Keratinocyte (primary cell): ENCODE data around the gene IREB2. TPM values are rescaled to one million over a fixed set of nuclear protein-coding genes. Genes with fewer than 3 reads are reported as not detected.

ENCODE experiments used
- DNase-seq: peaks from one replicate; pipeline ENCODE4 v3.0.0-alpha.2; 2011; ENCODE audit warnings: low read depth, missing footprints, low spot score
- FAIRE-seq: peaks from 2 replicates; lab custom pipeline; 2011; peaks lifted over from hg19 to GRCh38; lab: Jason Lieb, UNC
- H2AFZ ChIP-seq: 2 replicates; pipeline ENCODE4 v1.6.0; 2012; ENCODE audit warnings: low read length, control low read depth, inconsistent platforms; ENCODE audit not compliant: control insufficient read depth
- H3K27ac ChIP-seq: 2 replicates; pipeline ENCODE4 v1.5.1; 2011; ENCODE audit warnings: low read length; ENCODE audit not compliant: control insufficient read depth, insufficient read depth
- H3K27me3 ChIP-seq: 3 replicates; pipeline ENCODE4 v1.6.0; 2011; ENCODE audit warnings: low read length; ENCODE audit not compliant: control insufficient read depth, insufficient read depth; ENCODE audit errors: extremely low read depth
- H3K36me3 ChIP-seq, 2 experiments: 2 replicates in 1 of 2; 3 replicates in 1 of 2; pipeline ENCODE4 v1.5.1; 2011; ENCODE audit warnings: low read length in 2 of 2, mild to moderate bottlenecking in 1 of 2; ENCODE audit not compliant: control insufficient read depth in 2 of 2, insufficient read depth in 2 of 2; ENCODE audit errors: extremely low read depth in 1 of 2
- H3K4me1 ChIP-seq: 3 replicates; pipeline ENCODE4 v1.5.1; 2011; ENCODE audit warnings: low read length; ENCODE audit not compliant: control insufficient read depth, insufficient read depth; ENCODE audit errors: extremely low read depth
- H3K4me2 ChIP-seq: 3 replicates; pipeline ENCODE4 v1.6.0; 2011; ENCODE audit warnings: low read depth, low read length; ENCODE audit not compliant: control insufficient read depth, insufficient read depth; ENCODE audit errors: extremely low read depth
- H3K4me3 ChIP-seq, 3 experiments: fragments of 200-600 bp in 1 of 3; sonication (generic) in 1 of 3; 2 replicates in 2 of 3; 3 replicates in 1 of 3; pipeline ENCODE4 v1.5.1; 2011 to 2016; ENCODE audit warnings: low read length in 3 of 3, mild to moderate bottlenecking in 3 of 3, control low read depth in 2 of 3, inconsistent platforms in 1 of 3, low read depth in 1 of 3, mixed read lengths in 1 of 3, mixed run types in 1 of 3, moderate library complexity in 1 of 3; ENCODE audit not compliant: control insufficient read depth in 2 of 3, insufficient read depth in 2 of 3; ENCODE audit errors: extremely low read depth in 1 of 3
- H3K79me2 ChIP-seq: 2 replicates; pipeline ENCODE4 v1.6.0; 2012; ENCODE audit warnings: low read length; ENCODE audit not compliant: control insufficient read depth, insufficient read depth
- H3K9ac ChIP-seq: 3 replicates; pipeline ENCODE4 v1.6.0; 2011; ENCODE audit warnings: low read length; ENCODE audit not compliant: control insufficient read depth, insufficient read depth; ENCODE audit errors: extremely low read depth
- H3K9me1 ChIP-seq: 3 replicates; pipeline ENCODE4 v1.6.0; 2011; ENCODE audit warnings: low read length; ENCODE audit not compliant: control insufficient read depth, insufficient read depth; ENCODE audit errors: extremely low read depth
- H3K9me3 ChIP-seq: 2 replicates; pipeline ENCODE4 v1.5.1; 2012; ENCODE audit warnings: low read depth, low read length; ENCODE audit not compliant: control insufficient read depth
- H4K20me1 ChIP-seq: 3 replicates; pipeline ENCODE4 v1.6.0; 2011; ENCODE audit warnings: low read length; ENCODE audit not compliant: control insufficient read depth, insufficient read depth; ENCODE audit errors: extremely low read depth
- CTCF ChIP-seq, 3 experiments: IDR thresholded peaks in 1 of 3; conservative IDR thresholded peaks in 1 of 3; optimal IDR thresholded peaks in 1 of 3; 2 replicates in 2 of 3; 3 replicates in 1 of 3; pipeline versions ENCODE3 to v1.5.1; 2011; ENCODE audit warnings: low read length in 3 of 3, mild to moderate bottlenecking in 3 of 3, moderate library complexity in 2 of 3, control low read depth in 1 of 3, inconsistent platforms in 1 of 3; ENCODE audit not compliant: insufficient read depth in 2 of 3; ENCODE audit errors: extremely low read depth in 1 of 3
- EZH2 ChIP-seq: IDR thresholded peaks from one replicate; pipeline ENCODE4 v1.6.1; 2012; ENCODE audit warnings: inconsistent platforms, mild to moderate bottlenecking, low read length, moderate library complexity
- dilution Hi-C: fragments of 300-500 bp; cut with MboI; formaldehyde crosslinking; loops from one replicate; pipeline ENCODE4 v1.7.0; 2020; ENCODE audit warnings: low sequenced_read_pairs; ENCODE audit not compliant: extremely low pct_ligation_motif_present
- polyA plus RNA-seq, 5 experiments: library from polyadenylated mRNA; depleted of rRNA in 3 of 5; stranded (reverse) in 3 of 5; stranded (forward) in 1 of 5; unstranded in 1 of 5; fragments of >200 nt; gene quantifications; 1 replicate in 1 of 5; 2 replicates in 3 of 5; 3 replicates in 1 of 5; pipeline versions ENCODE4 v1.2.1 to v1.2.3, GENCODE V29; 2011 to 2012; ENCODE audit warnings: missing spikeins in 2 of 5, low read depth in 1 of 5, low replicate concordance in 1 of 5

The IREB2 gene
- polyA plus RNA-seq, 1 donor (not counting 4 experiments of a cell fraction or from before 2014, with no cell fraction given): 20.5 TPM

- no peak for FAIRE-seq
- no peak for DNase-seq
- no peaks in the 10 kb centered on the region for H3K36me3 ChIP-seq
- dilution Hi-C loops: no loop called here
- H3K4me2 ChIP-seq: no peak overlapping the region
- no peaks in the 10 kb centered on the region for H3K27me3 ChIP-seq
- no peak overlapping the region for H3K4me3 ChIP-seq
- H3K9me3 ChIP-seq: no peaks in the 10 kb centered on the region
- H3K4me1 ChIP-seq: no peaks in the 10 kb centered on the region
- no peak for TF ChIP-seq EZH2
- no peak for TF ChIP-seq CTCF (optimal IDR thresholded peaks at IDR 0.05 in 1 of 3, IDR thresholded peaks at IDR 0.05 in 1 of 3, conservative IDR thresholded peaks at IDR 0.05 in 1 of 3; ENCODE audit: extremely low read depth in 1 of 3, insufficient read depth in 2 of 3, low read length in 3 of 3)
- H2AFZ ChIP-seq: no peak overlapping the region
- H3K79me2 ChIP-seq: no peaks in the 10 kb centered on the region
- H4K20me1 ChIP-seq: no peaks in the 10 kb centered on the region
- H3K27ac ChIP-seq: no peak overlapping the region
- no peaks in the 10 kb centered on the region for H3K9me1 ChIP-seq
- H3K9ac ChIP-seq: no peak overlapping the region
These were observed 20.0 kb upstream of the IREB2 start for GRCh38 chr15:78417754-78418630.

GRCh38 chr15:78418686-78419085 lies 19.3 kb upstream of the IREB2 start:
- Histone ChIP-seq H3K27me3 (no peaks in the 10 kb centered on the region), H3K4me1 (no peaks in the 10 kb centered on the region), H3K9me3 (no peaks in the 10 kb centered on the region), H4K20me1 (no peaks in the 10 kb centered on the region), H3K4me3 (no peak overlapping the region), H2AFZ (no peak overlapping the region), H3K36me3 (no peaks in the 10 kb centered on the region), H3K27ac (no peak overlapping the region), H3K9me1 (no peaks in the 10 kb centered on the region), H3K4me2 (no peak overlapping the region), H3K79me2 (no peaks in the 10 kb centered on the region), H3K9ac (no peak overlapping the region)
- DNase-seq (no peak), FAIRE-seq (no peak)
- dilution Hi-C loops: no loop called here
- TF ChIP-seq CTCF (optimal IDR thresholded peaks at IDR 0.05 in 1 of 3, IDR thresholded peaks at IDR 0.05 in 1 of 3, conservative IDR thresholded peaks at IDR 0.05 in 1 of 3; ENCODE audit: extremely low read depth in 1 of 3, insufficient read depth in 2 of 3, low read length in 3 of 3) (no peak), EZH2 (no peak)
